GM12878 (cell line): ENCODE data around the gene CATSPERD. TPM values are rescaled to one million over a fixed set of nuclear protein-coding genes. Genes with fewer than 3 reads are reported as not detected.

Source experiments
- ATAC-seq: fragments of 200-7000 bp; cut with Tn5 transposase; 3 replicates; pipeline ENCODE4 v1.9.1; 2020; ENCODE audit warnings: mild to moderate bottlenecking, moderate library complexity
- BruUV-seq: library from RNA; stranded (reverse); fragments of 400-500 nt; replicated peaks from 2 replicates; lab custom pipeline; 2021; lab: Mats Ljungman, UMichigan
- CTCF ChIA-PET: fragments of 300-600 bp; sonication (Branson Sonifier 250); formaldehyde crosslinking; extraction: SDS; loops from one replicate; lab custom pipeline; 2021; ENCODE audit warnings: inconsistent platforms; lab: Yijun Ruan, JAX
- POLR2A ChIA-PET: fragments of 350-600 bp; formaldehyde crosslinking; extraction: SDS; loops from one replicate; lab custom pipeline; 2021; ENCODE audit warnings: inconsistent platforms; lab: Charles Lee
- RAD21 ChIA-PET: fragments of 300-600 bp; sonication (Branson Sonifier 250); formaldehyde crosslinking; loops from one replicate; lab custom pipeline; 2023; ENCODE audit warnings: antibody characterized with exemption; ENCODE audit not compliant: unreplicated experiment; lab: Charles Lee
- SMC1A ChIA-PET: fragments of 300-600 bp; sonication (Branson Sonifier 250); formaldehyde crosslinking; loops from one replicate; lab custom pipeline; 2023; ENCODE audit not compliant: unreplicated experiment, uncharacterized antibody; lab: Charles Lee
- DNase-seq: peaks from one replicate; pipeline ENCODE4 v3.0.0-alpha.2; 2011; ENCODE audit warnings: low read depth, low spot score
- FAIRE-seq: peaks from 3 replicates; lab custom pipeline; 2011; peaks lifted over from hg19 to GRCh38; lab: Jason Lieb, UNC
- H2AFZ ChIP-seq: 2 replicates; pipeline ENCODE4 v1.6.0; 2011; ENCODE audit warnings: low read depth, low read length, control low read depth; ENCODE audit not compliant: control insufficient read depth
- H3K27ac ChIP-seq: 2 replicates; pipeline ENCODE4 v1.5.1; 2011; ENCODE audit warnings: control low read depth; ENCODE audit not compliant: control insufficient read depth, insufficient read depth
- H3K27me3 ChIP-seq, 2 experiments: replicated peaks in 1 of 2; 2 replicates each; pipeline versions ENCODE4 v1.6.0 to v1.6.1; 2011; ENCODE audit warnings: low read length in 1 of 2; ENCODE audit not compliant: control insufficient read depth in 2 of 2, insufficient read depth in 2 of 2
- H3K36me3 ChIP-seq, 2 experiments: 2 replicates each; pipeline ENCODE4 v1.5.1; 2011; ENCODE audit warnings: low read length in 1 of 2; ENCODE audit not compliant: control insufficient read depth in 2 of 2, insufficient read depth in 2 of 2
- H3K4me1 ChIP-seq: 2 replicates; pipeline ENCODE4 v1.6.1; 2011; ENCODE audit warnings: mild to moderate bottlenecking, low read length, moderate library complexity, mixed read lengths; ENCODE audit not compliant: control insufficient read depth, insufficient read depth
- H3K4me2 ChIP-seq: 2 replicates; pipeline ENCODE4 v1.6.0; 2011; ENCODE audit warnings: control low read depth; ENCODE audit not compliant: control insufficient read depth, insufficient read depth
- H3K4me3 ChIP-seq: fragments of 200-600 bp; sonication (generic); 2 replicates; pipeline ENCODE4 v1.5.1; 2016
- H3K79me2 ChIP-seq: 2 replicates; pipeline ENCODE4 v1.6.0; 2011; ENCODE audit warnings: low read length; ENCODE audit not compliant: control insufficient read depth, insufficient read depth
- H3K9ac ChIP-seq: 2 replicates; pipeline ENCODE4 v1.8.0; 2011; ENCODE audit warnings: low read length, control low read depth, mixed read lengths; ENCODE audit not compliant: control insufficient read depth, insufficient read depth
- H3K9me3 ChIP-seq: replicated peaks from 3 replicates; pipeline ENCODE4 v1.5.1; 2011; ENCODE audit warnings: mild to moderate bottlenecking, low read length; ENCODE audit not compliant: control insufficient read depth, insufficient read depth
- H4K20me1 ChIP-seq: 2 replicates; pipeline ENCODE4 v1.6.0; 2011; ENCODE audit not compliant: control insufficient read depth, insufficient read depth
- BACH1 ChIP-seq: fragments of 450-650 bp; IDR thresholded peaks from 2 replicates; pipeline ENCODE4 v1.6.1; 2017; ENCODE audit warnings: mild to moderate bottlenecking, borderline replicate concordance
- BMI1 ChIP-seq: fragments of 450-650 bp; IDR thresholded peaks from 2 replicates; pipeline ENCODE4 v1.6.1; 2016; ENCODE audit warnings: mild to moderate bottlenecking, moderate library complexity, borderline replicate concordance
- HCFC1 ChIP-seq: fragments of 150-350 bp; IDR thresholded peaks from 2 replicates; pipeline ENCODE4 v1.6.1; 2014; ENCODE audit warnings: low read length
- HSF1 ChIP-seq: fragments of 150-350 bp; IDR thresholded peaks from 2 replicates; pipeline ENCODE4 v1.6.1; 2014; ENCODE audit warnings: mild to moderate bottlenecking, low read depth, low read length
- NFYB ChIP-seq: IDR thresholded peaks from 2 replicates; pipeline ENCODE4 v1.6.1; 2011; ENCODE audit warnings: low read depth, mild to moderate bottlenecking, low read length, improper control_type of control experiment, moderate library complexity; ENCODE audit not compliant: insufficient read depth
- POU2F2 ChIP-seq: IDR thresholded peaks from 3 replicates; pipeline ENCODE4 v1.6.1; 2011; ENCODE audit warnings: low read depth, mild to moderate bottlenecking, low read length, borderline replicate concordance
- PRDM15 ChIP-seq: fragments of 450-650 bp; formaldehyde crosslinking; IDR thresholded peaks from 2 replicates; pipeline ENCODE4 v1.4.0; 2020; ENCODE audit warnings: mild to moderate bottlenecking, moderate library complexity
- RELA ChIP-seq: fragments of 450-650 bp; IDR thresholded peaks from 2 replicates; pipeline ENCODE4 v1.8.0; 2014; ENCODE audit warnings: borderline replicate concordance; ENCODE audit not compliant: partially characterized antibody
- SMC3 ChIP-seq: IDR thresholded peaks from 2 replicates; pipeline ENCODE4 v1.6.1; 2011; ENCODE audit warnings: low read length, improper control_type of control experiment, borderline replicate concordance
- SRF ChIP-seq, 2 experiments: IDR thresholded peaks; 2 replicates each; pipeline ENCODE4 v1.6.1; 2011; ENCODE audit warnings: low read depth in 2 of 2, low read length in 2 of 2, mild to moderate bottlenecking in 1 of 2, moderate library complexity in 1 of 2
- WGBS: methylation state at CpG from one replicate; pipeline ENCODE4 v1.1.6; 2016; ENCODE audit warnings: low lambda C conversion rate; ENCODE audit not compliant: insufficient replicate concordance, insufficient coverage; ENCODE audit errors: missing lambda C conversion rate; 5-methylcytosine and 5-hydroxymethylcytosine counted together
- in situ Hi-C: fragments of 300-500 bp; cut with MboI; formaldehyde crosslinking; loops from 9 replicates; pipeline ENCODE4 v1.14.3; 2018; ENCODE audit warnings: mixed read lengths
- intact Hi-C: fragments of 100-400 bp; cut with micrococcal nuclease; formaldehyde crosslinking; loops from one replicate; pipeline ENCODE4 v1.14.2; 2022; ENCODE audit not compliant: unreplicated experiment
- polyA plus RNA-seq, 11 experiments: library from polyadenylated mRNA; depleted of rRNA in 4 of 11; unstranded in 6 of 11; stranded (reverse) in 5 of 11; fragments of >200 nt; fragmentation: Nextera tagmentation in 4 of 11; fragmentation: Illumina TruSeq in 1 of 11; extraction: Ambion mirVana in 4 of 11; extraction: Trizol in 1 of 11; gene quantifications; 1 replicate in 1 of 11; 2 replicates in 10 of 11; pipeline versions ENCODE4 v1.2.1 to v1.2.3, GENCODE V29; 2011 to 2016; ENCODE audit warnings: inconsistent platforms in 2 of 11, missing spikeins in 2 of 11, low read depth in 1 of 11
- total RNA-seq, 4 experiments: library from RNA; depleted of rRNA in 3 of 4; stranded (reverse); fragments of >200 nt in 3 of 4; fragmentation: Illumina TruSeq in 1 of 4; extraction: Trizol in 1 of 4; gene quantifications; 2 replicates each; pipeline versions ENCODE4 v1.2.1 to v1.2.3, GENCODE V29; 2013 to 2021

CATSPERD gene
- total and polyA plus RNA-seq, 10 of the 15 experiments (the other 5 are each of a cell fraction or from before 2014, with no cell fraction given) = 0.02 to 0.38 (median 0.11) TPM; not detected in 5

- FAIRE-seq = no peak
- H3K4me1 ChIP-seq = peaks cover 5% of the 10 kb centered on the region; the same call in 1 of the 2 replicates
- in situ Hi-C loops = no loop called here
These were observed 42.2 kb upstream of the CATSPERD start for GRCh38 chr19:5678071-5678718.

More at GRCh38 chr19:5678071-5678718, 42.2 kb upstream of the CATSPERD start:
- no peak overlapping the region for H3K4me3 ChIP-seq
- no peak for ATAC-seq
- BruUV-seq = no TSS peak
- H3K4me2 ChIP-seq = no peak overlapping the region
- DNase-seq = no peak
- no peaks in the 10 kb centered on the region for H4K20me1 ChIP-seq
- peaks cover 12% of the 10 kb centered on the region for H3K79me2 ChIP-seq
- WGBS = 97% methylated on average over 10 of the region's 22 CpGs
- no peak overlapping the region for H2AFZ ChIP-seq
- TF ChIP-seq POU2F2 = no peak
- TF ChIP-seq HSF1 = no peak
- TF ChIP-seq NFYB = no peak
- no peak for TF ChIP-seq SRF (IDR thresholded peaks at IDR 0.05; ENCODE audit: low read depth in 2 of 2, low read length in 2 of 2)
- TF ChIP-seq BMI1 = no peak
- TF ChIP-seq RELA = no peak
- no peak for TF ChIP-seq PRDM15 (CRISPR knock-in tag)
- no peak for TF ChIP-seq HCFC1
- no peak for TF ChIP-seq SMC3
- TF ChIP-seq BACH1 = no peak
- TF ChIP-seq, all 136 proteins: peak for 0
- CTCF ChIA-PET = no interaction called here
- intact Hi-C loops = no loop called here
- Histone ChIP-seq H3K36me3 (peaks cover 0 to 2% of the 10 kb centered on the region in 2 experiments; a peak in 2 of 4 replicates), H3K9me3 (no peaks in the 10 kb centered on the region), H3K27ac (no peak overlapping the region), H3K27me3 (no peaks in the 10 kb centered on the region), H3K9ac (no peak overlapping the region)
- POLR2A ChIA-PET = no interaction called here
- RAD21 ChIA-PET = no interaction called here
- SMC1A ChIA-PET = no interaction called here
